GM19025 (cell line): ENCODE measurements around the gene IPO5.
"Not testable (repeated sequence)": the region's sequence is repeated elsewhere in the genome, so short reads cannot be mapped to it uniquely, and the experiment has no call there.

Source experiments
- ATAC-seq: cut with Tn5 transposase; IDR thresholded peaks from one replicate; pipeline ENCODE4 v1.9.1; 2021; ENCODE audit warnings: mild to moderate bottlenecking, low read depth, moderate library complexity; ENCODE audit not compliant: unreplicated experiment

Gene IPO5

GRCh38 chr13:98004997-98005396 is 51.5 kb downstream of the IPO5 start:
- not testable (repeated sequence) for ATAC-seq

- no peak for ATAC-seq
Observed at GRCh38 chr13:98007001-98007400, 53.5 kb downstream of the IPO5 start.

GRCh38 chr13:98013241-98013640 is 59.8 kb downstream of the IPO5 start:
- ATAC-seq = no peak

- no peak for ATAC-seq
Observed at GRCh38 chr13:98014766-98015165, 61.3 kb downstream of the IPO5 start.

GRCh38 chr13:98018293-98018692 is 64.8 kb downstream of the IPO5 start:
- no peak for ATAC-seq

- ATAC-seq = no peak
Observed at GRCh38 chr13:98019186-98019585, 65.7 kb downstream of the IPO5 start.

GRCh38 chr13:98020271-98020670 is 66.8 kb downstream of the IPO5 start:
- ATAC-seq = no peak

- ATAC-seq = no peak
Observed at GRCh38 chr13:98022210-98022609, 68.7 kb downstream of the IPO5 start.

GRCh38 chr13:98025480-98026025 is 72.1 kb downstream of the IPO5 start:
- no peak for ATAC-seq

- no peak for ATAC-seq
Observed at GRCh38 chr13:98026457-98026857, 73.0 kb downstream of the IPO5 start.

- ATAC-seq = no peak
Observed at GRCh38 chr13:98032168-98032567, 78.7 kb downstream of the IPO5 start.

GRCh38 chr13:98033277-98034247 is 80.1 kb downstream of the IPO5 start:
- no peak for ATAC-seq

GRCh38 chr13:98035373-98035772 is 81.9 kb downstream of the IPO5 start:
- no peak for ATAC-seq

GRCh38 chr13:98036564-98037302 is 83.3 kb downstream of the IPO5 start:
- ATAC-seq = not testable (repeated sequence)

GRCh38 chr13:98039261-98039660 is 85.8 kb downstream of the IPO5 start:
- ATAC-seq = no peak

- ATAC-seq = no peak
Observed at GRCh38 chr13:98039964-98040363, 86.5 kb downstream of the IPO5 start.

- no peak for ATAC-seq
Observed at GRCh38 chr13:98041081-98041820, 87.8 kb downstream of the IPO5 start.

- no peak for ATAC-seq
Observed at GRCh38 chr13:98044301-98044700, 90.8 kb downstream of the IPO5 start.

GRCh38 chr13:98047785-98048184 is 94.3 kb downstream of the IPO5 start:
- not testable (repeated sequence) for ATAC-seq

GRCh38 chr13:98048265-98048664 is 94.8 kb downstream of the IPO5 start:
- ATAC-seq = no peak
